Stimulated activated CD8-positive, alpha-beta memory T cell treated with anti-CD3 and anti-CD28 coated beads, Interleukin-4, amount 100 ng/mL, for 1 hour (primary cell): ENCODE results near the gene COMMD9.

Source experiments
- DNase-seq, 2 donors: peaks; one replicate each; pipeline ENCODE4 v3.0.0-alpha.2; 2020; ENCODE audit warnings: low read depth in 2 of 2, low spot score in 1 of 2

COMMD9 gene

DNA sequence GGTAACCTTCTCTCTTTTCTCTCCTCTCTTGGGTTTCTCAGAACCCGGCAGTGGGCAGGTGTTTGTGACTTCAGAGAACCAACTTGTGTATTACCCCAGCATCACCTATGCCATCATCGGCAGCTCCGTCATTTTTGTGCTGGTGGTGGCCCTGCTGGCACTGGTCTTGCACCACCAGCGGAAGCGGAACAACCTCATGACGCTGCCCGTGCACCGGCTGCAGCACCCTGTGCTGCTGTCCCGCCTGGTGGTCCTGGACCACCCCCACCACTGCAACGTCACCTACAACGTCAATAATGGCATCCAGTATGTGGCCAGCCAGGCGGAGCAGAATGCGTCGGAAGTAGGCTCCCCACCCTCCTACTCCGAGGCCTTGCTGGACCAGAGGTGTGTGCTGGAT, 62.2 kb downstream of the COMMD9 start:
- DNase-seq: no peak

GRCh38 chr11:36224209-36224882, 64.9 kb downstream of the COMMD9 start:
- no peak for DNase-seq

GRCh38 chr11:36222831-36223635, 66.2 kb downstream of the COMMD9 start:
- no peak for DNase-seq
